Glomerular endothelial cell (primary cell): ENCODE measurements around the gene RNF227. TPM values are rescaled to one million over a fixed set of nuclear protein-coding genes. Genes with fewer than 3 reads are reported as not detected.
"Not testable (repeated sequence)": the region's sequence is repeated elsewhere in the genome, so short reads cannot be mapped to it uniquely, and the experiment has no call there.

Source experiments
- DNase-seq: peaks from one replicate; pipeline ENCODE4 v3.0.0-alpha.2; 2011; ENCODE audit warnings: low read depth, low spot score; ENCODE audit errors: extremely low read depth
- total RNA-seq: library from RNA; depleted of rRNA; stranded (reverse); fragments of >200 nt; gene quantifications from 2 replicates; pipeline ENCODE4 v1.2.3, GENCODE V29; 2015

RNF227 gene
- 0.64 and 1.2 TPM in 2 replicates for total RNA-seq

DNA sequence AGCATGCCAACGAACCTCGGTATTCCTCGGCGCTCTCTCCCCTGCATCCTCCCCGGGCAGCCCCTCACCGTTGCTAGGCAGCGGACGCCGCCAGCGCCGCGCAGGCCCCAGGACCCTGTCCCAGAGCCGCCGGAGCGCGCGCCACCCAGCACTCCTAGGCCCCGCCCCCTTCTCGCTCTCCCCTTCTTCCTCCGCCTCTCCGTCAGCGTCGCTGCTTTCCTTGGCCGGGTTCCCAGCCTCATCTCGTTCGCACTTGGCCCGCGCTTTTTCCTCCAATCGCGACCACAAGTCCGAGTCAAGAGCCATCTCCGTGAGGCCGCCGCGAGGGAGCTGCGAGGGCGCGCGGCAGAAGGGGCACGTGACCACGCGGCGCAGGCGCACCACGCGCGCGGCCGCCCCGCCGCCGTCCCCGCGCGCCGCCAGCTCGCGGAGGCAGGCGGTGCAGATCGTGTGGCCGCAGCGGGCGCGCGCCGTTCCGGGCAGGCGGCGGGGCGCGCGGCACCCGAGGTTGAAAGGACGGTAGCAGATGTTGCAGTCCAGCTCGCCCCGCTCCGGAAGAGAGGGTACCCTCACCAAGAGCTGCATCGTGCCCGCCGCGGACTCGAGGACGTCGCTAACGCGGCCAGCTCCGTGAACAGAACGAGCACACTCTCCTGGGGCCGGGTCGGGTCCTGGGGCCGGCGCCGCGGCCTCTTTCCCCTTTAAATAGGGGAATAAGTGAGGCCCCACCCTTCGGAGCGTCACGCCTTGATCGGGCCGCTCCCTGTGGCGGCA lies at the start of gene RNF227:
RNF227 (minus strand) TSS at position 679 of the 774 bp plus-strand sequence; CDS start at position 585, 94 bp downstream.
- DNase-seq, result peak; percentile 51

DNA sequence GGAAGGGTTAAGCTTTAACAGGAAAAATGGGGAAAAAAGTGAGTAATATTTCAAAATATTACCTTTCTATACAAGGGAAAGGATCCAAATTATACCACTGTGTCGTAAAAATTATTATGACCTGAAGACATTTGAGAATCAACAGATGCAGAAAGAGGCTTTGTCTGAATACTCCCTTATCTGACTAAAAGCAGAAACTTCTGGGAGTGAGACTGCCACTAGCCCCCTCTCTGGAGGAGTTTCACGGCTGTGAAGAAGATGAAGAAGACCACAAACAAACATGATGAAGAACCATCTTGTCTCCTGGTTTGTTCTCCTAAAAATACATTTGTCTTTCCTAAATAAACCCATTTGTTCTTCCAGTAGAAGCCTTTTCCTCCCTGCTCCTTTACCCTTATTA lies 45.3 kb upstream of the RNF227 start:
- DNase-seq, result no peak

DNA sequence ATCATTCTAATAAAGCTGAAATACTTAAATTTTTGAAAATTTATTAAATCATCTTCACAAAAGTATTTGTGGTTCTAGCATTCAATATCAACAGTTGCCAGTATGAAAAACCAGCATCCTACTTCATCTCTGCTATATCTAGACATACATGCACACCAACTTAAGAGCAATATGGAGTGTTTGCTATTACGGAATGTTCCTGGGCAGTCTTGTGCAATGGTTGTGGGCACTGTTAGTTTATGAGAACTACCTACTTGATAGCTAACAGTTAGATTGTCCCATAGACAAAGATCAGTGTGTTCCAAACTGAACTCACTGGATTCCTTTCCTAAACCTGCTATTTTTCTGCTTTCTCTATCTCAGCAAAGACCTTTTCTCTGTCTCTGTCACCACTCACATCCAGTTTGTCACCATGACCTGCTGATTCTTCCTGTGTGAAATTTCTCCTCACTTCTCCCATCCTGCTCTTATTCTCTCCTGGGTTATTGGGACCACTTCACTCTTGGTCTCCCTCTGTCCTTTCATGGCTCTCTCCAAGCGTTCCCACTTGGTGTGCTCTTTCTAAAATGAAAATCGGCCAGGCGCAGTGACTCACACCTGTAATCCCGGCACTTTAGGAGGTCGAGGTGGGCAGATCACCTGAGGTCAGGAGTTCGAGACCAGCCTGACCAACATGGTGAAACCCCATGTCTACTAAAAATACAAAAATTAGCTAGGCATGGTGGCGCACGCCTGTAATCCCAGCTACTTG lies 43.6 kb upstream of the RNF227 start:
- DNase-seq, result no peak

DNA sequence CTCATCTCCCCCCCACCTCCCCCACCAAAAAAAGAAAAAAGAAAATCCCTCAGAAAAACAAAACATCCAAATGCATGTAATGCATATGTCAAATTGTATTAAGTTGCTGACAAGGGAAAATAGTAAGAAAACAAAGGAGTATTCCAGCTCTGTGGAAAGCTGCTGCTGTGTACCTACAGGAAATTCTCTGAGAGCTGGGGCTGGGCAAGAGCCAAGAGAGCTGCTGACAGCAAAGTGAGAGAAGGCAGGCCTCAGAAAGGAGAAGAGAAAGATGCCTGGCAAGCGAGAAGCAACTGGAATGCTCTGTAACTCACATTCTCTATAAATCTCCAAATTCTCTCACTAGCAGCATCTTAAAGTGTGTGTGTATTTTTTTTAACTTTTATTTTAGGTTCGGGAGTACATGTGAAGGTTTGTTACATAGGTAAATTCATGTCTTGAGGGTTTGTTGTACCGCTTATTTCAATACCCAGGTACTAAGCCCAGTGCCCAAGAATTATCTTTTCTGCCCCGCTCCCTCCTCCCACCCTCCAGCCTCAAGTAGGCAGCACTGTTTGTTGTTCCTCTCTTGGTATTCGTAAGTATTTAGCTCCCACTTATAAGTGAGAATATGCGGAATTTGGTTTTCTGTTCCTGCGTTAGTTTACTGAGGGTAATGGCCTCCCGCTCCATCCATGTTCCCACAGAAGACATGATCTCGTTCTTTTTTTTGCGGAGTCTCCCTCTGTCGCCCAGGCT lies 40.3 kb upstream of the RNF227 start:
- no peak for DNase-seq

DNA sequence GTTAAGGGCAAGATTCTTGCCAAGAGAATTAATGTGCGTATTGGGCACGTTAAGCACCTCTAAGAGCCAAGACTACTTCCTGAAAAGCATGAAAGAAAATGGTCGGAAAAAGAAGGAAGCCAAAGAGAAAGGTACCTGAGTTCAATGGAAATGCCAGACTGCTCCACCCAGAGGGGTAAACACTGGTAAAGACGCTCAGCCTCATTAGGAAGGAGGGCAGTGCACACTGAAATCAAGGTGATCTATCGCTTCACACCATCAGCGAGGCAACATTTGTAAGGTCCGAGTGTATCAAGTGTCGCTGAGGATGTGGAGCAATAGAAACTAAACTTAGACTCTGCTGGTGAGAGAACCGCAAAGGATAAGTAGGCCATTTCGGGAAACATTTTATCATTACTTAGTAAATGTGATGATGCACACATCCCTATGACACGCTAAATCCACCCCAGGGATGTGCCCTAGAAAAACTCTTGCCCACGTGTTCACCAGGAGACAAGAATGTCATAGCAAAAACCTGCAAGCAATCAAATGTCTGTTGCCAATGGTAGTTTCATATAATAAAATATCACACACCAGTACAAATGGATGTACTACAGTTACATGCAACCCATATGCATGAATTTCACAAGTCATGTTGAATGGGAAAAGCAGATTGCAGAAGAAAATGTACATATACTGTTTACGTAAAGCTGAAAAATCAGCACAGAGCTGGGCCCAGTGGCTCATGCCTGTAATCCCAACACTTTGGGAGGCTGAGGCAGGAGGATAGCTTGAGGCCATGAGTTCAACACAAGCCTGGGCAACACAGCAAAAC lies 39.5 kb upstream of the RNF227 start:
- DNase-seq, result no peak

DNA sequence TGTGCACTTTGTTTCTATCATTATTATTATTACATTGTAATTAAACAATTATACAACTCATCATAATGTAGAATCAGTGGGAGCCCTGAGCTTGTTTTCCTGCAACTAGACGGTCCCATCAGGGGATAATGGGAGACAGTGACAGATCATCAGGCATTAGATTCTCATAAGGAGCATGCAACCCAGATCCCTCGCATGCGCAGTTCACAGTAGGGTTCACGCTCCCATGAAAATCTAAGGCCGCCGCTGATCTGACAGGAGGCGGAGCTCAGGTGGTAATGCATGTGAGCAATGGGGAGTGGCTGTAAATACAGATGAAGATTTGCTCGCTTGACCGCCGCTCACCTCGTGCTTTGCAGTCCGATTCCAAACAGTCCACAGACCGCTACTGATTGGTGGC lies 37.2 kb upstream of the RNF227 start:
- not testable (repeated sequence) for DNase-seq

DNA sequence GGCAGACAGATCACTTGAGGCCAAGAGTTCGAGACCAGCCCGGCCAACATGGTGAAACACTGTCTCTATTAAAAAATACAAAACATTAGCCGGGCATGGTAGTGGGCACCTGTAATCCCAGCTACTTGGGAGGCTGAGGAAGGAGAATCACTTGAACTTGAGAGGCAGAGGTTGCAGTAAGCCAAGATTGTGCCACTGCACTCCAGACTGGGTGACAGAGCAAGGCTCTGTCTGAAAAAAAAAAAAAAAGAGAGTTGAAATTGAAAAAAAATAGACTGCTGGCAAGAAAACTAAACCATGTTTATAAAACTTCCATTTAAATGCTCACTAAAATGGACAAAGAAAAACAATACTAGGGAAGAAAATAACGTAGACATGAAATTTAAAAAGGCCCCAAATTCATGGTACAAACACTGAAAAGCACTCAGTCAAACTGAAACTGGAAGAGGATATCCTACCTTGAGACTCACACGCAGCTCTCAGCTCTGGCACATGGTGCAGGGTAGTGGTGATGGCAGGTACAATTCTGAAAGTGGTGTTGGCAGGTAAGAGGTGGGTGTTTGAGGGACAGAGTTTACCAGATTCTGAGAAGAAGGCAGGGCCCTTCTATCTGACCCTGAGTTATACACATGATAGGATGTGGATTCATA lies 35.2 kb upstream of the RNF227 start:
- no peak for DNase-seq

DNA sequence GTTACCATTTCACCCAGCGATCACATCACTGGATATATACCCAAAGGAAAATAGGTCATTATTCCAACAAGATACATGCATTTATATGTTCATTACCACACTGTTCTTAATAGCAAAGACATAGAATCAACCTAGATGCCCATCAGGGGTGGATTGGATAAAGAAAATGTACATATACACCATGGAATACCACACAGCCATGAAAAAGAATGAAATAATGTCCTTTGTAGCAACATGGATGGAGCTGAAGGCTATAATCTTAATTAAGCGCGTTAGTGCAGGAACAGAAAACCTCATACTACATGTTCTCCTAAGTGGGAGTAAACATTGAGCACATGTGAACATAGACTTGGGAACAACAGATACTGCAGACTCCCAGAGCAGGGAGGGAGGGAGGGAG lies 34.5 kb upstream of the RNF227 start:
- no peak for DNase-seq

DNA sequence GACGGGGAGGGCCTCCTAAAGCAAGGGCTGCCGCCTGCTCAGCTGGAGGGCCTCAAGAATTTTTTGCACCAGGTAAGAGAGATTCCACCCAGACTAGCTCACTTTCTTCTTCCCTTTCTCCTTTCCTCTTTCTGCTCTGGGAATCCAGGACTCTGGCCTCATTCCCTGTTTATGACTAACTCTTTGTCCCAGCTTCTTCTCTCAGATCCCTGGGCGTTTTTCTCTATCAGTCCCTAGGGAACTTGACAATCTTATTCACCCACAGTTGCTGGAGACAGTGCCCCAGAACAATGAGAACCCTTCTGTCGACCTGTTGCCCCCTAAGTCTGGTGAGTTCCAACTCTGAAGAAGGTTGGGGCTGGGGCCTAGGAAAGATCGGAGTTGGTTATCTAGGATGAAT lies 31.6 kb upstream of the RNF227 start:
- no peak for DNase-seq

DNA sequence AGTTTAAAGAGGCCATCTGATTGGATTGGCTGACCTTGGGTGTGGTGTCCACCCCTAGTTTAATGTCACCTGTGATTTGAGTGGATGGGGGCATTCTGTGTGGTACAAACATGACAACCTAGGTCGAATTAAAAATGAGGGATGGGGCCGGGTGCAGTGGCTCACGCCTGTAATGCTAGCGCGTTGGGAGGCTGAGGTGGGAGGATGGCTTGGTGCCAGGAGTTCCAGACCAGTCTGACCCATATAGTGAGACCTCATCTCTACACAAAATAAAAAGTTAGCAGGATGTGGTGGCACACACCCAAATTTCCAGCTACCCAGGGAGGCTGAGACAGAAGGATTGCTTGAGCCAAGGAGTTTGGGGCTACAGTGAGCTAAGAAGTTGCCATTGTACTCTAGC lies 30.4 kb upstream of the RNF227 start:
- DNase-seq, result no peak

DNA sequence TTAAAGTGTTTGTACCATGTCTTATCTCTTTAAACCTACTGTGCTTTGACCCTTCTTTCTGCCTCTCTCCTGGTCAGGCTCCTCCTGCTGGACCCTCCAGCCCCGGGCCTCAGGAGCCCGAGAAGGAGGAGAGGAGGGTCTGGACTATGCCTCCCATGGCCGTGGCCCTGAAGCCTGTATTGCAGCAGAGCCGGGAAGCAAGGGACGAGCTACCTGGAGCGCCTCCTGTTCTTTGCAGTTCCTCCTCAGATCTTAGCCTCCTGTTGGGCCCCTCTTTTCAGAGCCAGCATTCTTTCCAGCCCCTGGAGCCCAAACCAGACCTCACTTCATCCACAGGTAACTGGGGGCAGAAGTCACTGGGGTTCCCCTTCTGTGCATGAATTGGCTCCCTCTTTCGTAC lies 29.6 kb upstream of the RNF227 start:
- DNase-seq, result no peak

DNA sequence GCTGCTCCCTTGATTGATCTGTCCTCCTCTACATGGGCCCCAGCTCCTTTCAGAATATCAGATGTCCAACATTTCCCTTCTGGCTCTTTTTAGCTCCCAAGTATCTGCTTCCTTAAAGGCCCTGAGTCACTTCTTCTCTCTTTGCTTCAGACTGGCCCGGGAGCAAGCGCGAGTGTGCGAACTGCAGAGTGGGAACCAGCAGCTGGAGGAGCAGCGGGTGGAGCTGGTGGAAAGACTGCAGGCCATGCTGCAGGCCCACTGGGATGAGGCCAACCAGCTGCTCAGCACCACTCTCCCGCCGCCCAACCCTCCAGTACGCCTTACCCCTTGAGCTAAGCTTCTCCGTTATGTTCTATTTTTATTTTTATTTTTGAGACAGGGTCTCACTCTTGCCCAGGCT lies 28.2 kb upstream of the RNF227 start:
- DNase-seq, result no peak

DNA sequence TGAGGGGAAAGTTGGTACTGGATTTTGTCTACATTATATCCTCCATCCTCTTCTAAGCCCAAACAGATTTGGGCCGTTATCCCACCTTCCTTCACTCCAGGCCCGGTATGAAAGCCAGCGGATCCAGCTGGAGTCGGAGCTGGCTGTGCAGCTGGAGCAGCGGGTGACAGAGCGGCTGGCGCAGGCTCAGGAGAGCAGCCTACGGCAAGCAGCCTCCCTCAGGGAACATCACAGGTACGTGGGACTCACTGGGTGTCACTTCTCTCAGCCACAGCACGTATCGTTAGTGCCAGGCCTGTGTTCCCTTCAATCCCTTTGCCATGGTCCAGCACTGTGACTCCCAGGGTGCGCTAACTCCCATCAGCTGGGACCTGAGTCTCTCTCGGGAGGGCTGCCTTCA lies 27.2 kb upstream of the RNF227 start:
- DNase-seq, result no peak

DNA sequence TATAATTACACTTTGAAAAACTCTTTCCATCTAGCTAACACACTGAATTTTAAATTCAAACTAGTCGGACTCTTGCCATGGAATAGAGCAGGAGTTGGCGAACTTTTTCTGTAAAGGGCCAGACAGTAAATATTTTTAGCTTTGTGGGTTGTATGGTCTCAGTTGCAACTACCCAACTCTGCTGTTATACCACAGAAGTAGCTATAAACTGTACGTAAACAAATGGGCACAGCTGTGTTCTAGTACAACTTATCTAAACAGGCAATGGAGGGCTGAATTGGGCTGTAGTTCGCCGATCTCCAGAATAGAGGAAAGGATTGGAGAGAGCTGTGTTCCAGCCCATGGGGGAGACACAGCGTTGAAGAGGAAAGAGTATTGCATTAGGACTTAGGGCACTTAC lies 24.7 kb upstream of the RNF227 start:
- no peak for DNase-seq

DNA sequence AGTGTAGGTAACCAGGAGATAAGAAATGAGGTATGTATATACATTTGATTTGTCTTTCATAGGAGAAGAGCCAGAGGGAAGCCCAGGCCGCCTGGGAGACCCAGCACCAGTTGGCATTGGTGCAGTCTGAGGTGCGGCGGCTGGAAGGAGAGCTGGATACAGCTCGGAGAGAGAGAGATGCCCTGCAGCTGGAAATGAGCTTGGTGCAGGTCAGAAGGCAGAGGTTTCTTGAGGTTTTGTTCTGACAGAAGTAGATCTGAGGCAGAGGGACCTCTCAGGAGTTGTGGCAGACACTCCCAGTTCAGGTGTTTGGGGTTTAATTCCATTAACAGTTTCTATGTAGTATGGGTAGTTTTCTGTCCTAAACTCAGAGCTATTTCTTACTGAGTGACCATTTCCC lies 23.9 kb upstream of the RNF227 start:
- DNase-seq, result no peak

DNA sequence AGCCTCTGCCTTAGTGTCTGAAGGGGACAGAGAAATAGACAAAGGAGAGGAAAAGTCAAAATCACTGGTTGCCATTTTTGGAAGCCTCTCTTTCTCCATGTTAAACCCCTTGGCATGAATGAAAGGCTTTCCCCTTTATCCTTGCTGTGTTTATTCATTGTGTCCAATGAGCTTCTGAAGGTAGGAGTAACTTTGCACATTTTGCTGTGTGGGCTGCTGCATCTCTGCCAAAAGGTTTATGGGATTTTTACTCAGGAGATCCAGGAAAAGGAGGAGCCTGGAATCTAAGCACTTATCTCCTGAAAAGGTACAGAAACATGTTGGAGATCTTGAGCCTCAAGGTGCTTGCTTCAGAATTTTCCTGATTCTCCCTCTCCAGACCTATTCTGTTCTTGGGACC lies 19.8 kb upstream of the RNF227 start:
- DNase-seq, result no peak

DNA sequence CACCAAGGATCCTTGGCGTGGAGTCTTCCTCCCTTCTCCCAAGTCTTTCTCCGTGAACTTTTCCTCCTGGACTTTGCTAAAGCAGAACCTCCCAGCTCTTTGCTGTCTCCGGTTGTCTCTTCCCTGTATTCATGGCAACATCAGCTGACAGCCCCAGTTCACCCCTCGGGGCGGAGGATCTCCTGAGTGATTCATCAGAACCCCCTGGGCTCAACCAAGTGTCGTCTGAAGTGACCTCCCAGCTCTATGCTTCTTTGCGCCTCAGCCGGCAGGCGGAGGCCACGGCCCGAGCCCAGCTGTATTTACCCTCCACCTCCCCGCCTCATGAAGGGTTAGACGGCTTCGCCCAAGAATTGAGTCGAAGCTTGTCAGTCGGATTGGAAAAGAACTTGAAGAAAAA lies 16.9 kb upstream of the RNF227 start:
- no peak for DNase-seq

DNA sequence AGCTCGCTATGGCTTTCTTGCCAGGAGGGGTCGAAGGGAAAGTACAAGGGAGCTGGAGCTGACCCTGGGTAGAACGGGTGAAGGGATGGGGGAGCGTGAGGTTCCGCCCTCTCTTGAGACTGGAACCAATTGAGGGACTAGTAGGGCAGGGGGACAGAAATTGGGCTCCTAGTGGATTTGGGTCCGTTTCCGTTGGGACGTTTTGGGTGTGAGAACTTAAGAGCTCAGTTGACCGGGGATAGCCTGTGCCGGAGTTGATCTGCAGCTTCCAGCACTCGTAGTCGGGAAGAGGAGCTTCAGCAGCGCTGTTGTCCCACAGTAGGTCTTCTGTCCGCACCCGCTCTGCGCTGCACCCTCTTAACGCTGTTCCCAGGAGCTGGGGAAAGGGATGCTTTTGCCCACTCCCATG lies 16.4 kb upstream of the RNF227 start:
- no peak for DNase-seq

DNA sequence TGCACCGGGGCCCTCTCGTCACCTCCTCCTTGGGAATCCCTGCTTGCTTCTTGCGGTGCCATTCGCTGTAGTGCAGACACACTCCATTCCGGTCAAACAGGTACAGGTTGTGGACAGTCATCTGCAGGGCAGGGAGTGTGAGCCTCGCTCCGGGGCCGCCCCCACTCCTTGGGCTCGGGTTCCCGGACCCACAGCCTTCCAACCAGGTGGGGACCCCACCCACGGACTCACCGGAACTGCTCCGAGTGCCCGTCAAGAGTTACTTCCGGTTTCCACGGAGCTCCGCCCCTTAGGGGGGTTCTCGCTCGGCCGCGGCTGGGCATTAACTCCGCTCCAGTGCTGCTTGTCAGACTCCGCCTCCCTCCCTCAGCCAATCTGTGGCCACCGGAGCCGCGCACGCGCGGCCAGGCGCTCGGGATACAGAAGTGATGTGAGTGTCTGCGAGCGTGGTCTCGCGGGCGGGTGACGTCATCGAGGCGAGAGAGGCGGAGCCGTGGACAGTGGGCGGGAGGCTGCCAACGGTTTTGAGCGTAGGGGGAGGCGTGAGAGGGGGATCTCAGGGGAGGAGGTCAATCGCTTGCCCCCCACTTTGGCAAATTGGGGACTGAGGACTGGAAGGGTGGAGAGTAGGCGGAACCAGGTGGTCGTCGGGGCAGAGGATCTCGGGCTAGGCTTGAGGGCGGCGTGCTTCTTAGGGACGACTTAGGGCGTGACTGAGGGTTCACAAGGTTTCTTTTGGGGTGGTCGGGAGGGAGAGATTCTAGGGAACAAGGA lies 15.8 kb upstream of the RNF227 start, which contains the start of the genes CNTROB and TRAPPC1:
CNTROB (plus strand) TSS at position 498 of the 774 bp plus-strand sequence. CDS start 874 bp downstream, outside the sequence.
TRAPPC1 (minus strand) TSS at position 238 of the 774 bp plus-strand sequence; CDS start at position 121, 117 bp downstream.
- peak; percentile 89 for DNase-seq
